Astrocyte of the hippocampus (primary cell): ENCODE data around the gene MUC2.

Experiments used
- DNase-seq: peaks from one replicate; pipeline ENCODE4 v3.0.0; 2011; ENCODE audit warnings: low read depth, low spot score

The MUC2 gene

DNA sequence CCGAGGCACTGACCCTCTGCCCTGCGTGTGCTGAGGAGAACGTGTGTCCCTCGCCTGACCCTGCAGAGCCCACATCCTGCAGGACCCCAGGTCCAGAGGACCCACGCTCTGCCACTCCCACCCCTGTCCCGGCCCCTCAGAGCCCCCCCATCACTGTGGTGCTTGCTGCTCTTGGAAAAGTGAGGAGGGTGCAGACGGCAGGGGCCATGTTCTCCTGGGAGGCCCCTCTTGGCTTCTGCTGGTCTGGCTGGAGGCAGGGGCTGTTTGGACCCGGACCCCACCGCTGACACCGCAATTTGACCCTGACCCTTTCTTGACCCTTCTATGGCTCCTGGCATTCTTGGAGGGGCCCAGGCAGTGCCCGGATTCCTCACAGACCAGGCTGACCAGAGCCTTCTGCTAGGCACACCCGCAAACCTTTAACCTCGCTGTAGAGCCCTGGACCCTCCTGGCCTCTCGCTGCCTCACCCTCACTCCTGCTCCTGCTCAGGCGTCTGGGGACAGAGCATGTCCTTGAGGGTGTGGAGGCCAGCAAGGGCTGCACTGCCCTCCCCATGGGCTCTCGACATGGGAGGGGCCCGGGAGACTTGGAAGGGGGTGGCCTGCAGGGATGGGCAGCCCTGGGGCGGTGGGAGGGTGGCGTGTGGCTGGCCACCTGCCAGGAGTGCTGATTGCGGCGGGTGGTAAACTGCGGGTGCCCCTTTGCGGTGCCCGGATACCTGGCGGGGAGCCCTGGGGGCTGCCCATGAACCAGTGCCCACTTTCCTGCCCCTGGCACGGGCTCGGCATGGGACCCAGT lies 46.1 kb downstream of the MUC2 start:
- no peak for DNase-seq

DNA sequence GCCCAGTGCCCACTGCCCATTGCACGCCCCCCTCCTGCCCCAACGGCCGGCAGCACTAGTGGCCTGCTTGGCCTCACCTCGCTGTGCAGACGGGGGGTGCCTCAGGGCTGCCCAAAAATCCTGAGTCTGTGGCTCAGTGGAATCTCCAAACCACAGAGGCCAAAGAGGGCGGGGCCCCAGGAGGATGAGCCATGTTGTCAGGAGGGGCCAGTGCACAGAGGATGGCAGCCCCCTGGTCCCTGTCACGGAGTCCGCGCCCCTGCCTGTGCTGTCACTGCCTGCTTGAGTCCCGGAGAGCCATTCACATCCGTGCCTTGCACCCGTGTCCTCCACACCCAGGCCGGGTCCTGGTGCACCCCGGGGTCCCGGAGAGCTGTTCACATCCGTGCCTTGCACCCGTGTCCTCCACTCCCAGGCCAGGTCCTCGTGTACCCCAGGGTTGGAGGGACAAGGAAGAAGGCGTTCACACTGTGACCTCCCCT lies 46.7 kb downstream of the MUC2 start:
- DNase-seq, result no peak

DNA sequence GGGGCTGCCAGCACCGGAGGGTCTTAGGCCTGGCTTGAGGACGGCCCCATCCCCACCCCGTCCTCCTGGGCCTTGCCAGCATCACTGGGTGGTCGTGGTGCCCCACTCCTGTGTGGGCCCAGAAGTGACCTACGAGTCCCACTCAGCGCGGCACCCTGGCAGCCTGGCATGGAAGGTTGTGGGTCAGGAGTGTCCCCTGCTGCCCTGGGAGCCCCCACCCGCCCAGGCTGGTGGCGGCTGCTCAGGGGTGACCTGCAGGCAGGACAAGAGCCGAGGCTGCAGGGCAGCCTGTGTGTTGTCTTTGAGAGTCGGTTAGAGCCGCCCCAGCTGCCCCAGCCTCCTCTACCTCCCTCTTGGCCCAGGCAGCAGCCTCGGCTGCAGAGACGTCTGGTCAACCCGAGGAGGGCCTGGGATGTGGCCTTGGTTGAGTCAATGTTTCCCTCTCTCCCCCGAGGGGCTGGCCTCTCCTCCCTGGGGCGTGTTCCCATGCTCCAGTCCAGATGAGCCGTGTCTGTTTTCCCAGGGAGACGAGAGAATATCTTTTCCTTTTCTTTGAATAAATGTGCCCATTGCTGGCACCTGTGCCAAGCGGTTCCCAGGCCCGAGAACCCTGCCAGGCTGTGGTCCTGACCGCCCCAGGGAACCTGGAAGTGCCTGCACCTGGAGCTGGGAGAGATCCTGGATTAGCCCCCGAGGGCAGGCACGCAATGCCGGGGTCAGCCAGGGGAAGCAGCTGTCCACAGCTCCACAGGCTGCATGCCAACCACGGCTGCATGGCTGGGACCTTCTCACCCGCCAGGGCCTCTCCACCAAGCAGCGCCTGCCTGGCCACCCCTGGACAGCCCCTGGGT lies 47.4 kb downstream of the MUC2 start:
- DNase-seq, result no peak

- no peak for DNase-seq
Observed at GRCh38 chr11:1122664-1123002, 48.0 kb downstream of the MUC2 start.

- DNase-seq, result no peak
Observed at GRCh38 chr11:1123970-1124369, 49.3 kb downstream of the MUC2 start.
